Activated naive CD4-positive, alpha-beta T cell treated with anti-CD3 and anti-CD28 coated beads for 36 hours (primary cell): ENCODE measurements around the gene CROCC. TPM values are rescaled to one million over a fixed set of nuclear protein-coding genes. Genes with fewer than 3 reads are reported as not detected.

Experiments used
- CTCF ChIA-PET: fragments of 350-600 bp; sonication (Branson Sonifier 250); formaldehyde crosslinking; loops from one replicate; lab custom pipeline; 2021; ENCODE audit warnings: antibody characterized with exemption; lab: Charles Lee
- DNase-seq: peaks from one replicate; pipeline ENCODE4 v3.0.0-alpha.2; 2020
- H3K27ac Mint-ChIP-seq: one replicate; pipeline ENCODE4 v1.8.0; 2021; ENCODE audit warnings: mild to moderate bottlenecking, mixed read lengths
- H3K27me3 Mint-ChIP-seq: one replicate; pipeline ENCODE4 v1.8.0; 2021; ENCODE audit warnings: low read depth, mixed read lengths
- H3K36me3 Mint-ChIP-seq: one replicate; pipeline ENCODE4 v1.8.0; 2021; ENCODE audit warnings: low read depth, mixed read lengths
- H3K4me1 Mint-ChIP-seq: one replicate; pipeline ENCODE4 v1.8.0; 2021; ENCODE audit warnings: low read depth, mixed read lengths
- H3K4me3 Mint-ChIP-seq: one replicate; pipeline ENCODE4 v1.8.0; 2021; ENCODE audit warnings: mild to moderate bottlenecking, moderate library complexity, mixed read lengths
- H3K9me3 Mint-ChIP-seq: one replicate; pipeline ENCODE4 v1.8.0; 2021; ENCODE audit warnings: mixed read lengths
- intact Hi-C: fragments of 100-400 bp; cut with micrococcal nuclease; formaldehyde crosslinking; loops from one replicate; pipeline ENCODE4 v1.15.1; 2023
- total RNA-seq, 2 experiments: library from RNA; stranded (reverse); gene quantifications; one replicate each; pipeline ENCODE4 v1.2.3, GENCODE V29; 2021

Gene CROCC
- total RNA-seq, 2 experiments from 2014 or later, result 15.5 to 15.7 TPM

DNA sequence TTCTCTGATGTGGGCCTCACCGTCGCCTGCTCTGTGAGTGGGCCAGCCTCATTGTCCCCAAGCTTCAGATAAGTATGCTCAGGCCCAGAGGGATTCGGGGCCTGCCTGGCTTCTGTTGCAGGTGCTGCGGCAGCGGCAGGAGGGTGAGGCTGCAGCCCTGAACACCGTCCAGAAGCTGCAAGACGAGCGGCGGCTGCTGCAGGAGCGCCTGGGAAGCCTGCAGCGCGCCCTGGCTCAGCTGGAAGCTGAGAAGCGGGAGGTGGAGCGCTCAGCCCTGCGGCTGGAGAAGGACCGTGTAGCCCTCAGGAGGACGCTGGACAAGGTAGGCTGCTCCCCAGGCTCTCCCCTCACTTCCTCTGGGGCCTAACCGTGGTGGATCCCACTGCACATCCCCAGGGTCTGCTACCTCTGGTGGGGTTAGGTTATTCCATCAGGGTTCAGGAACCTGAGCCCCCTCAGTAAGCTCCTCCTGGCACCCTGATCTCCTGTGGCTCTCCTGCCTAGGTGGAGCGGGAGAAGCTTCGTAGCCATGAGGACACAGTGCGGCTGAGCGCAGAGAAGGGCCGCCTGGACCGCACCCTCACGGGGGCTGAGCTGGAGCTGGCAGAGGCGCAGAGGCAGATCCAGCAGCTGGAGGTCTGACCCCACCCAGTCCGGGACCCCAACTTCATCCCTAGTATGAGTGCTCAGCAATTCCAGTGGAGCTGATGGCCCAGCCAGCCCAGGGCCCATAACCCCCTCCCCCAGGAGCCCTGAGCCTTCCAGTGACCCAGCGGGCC, 48.6 kb downstream of the CROCC start:
- intact Hi-C loops, result no loop called here
- H3K4me3 Mint-ChIP-seq, result no peak overlapping the region
- peaks cover 1% of the 10 kb centered on the region for H3K36me3 Mint-ChIP-seq
- DNase-seq, result no peak
- CTCF ChIA-PET, result interaction anchor here (0.5 to 1.1 kb wide), 2 partner anchors 10 to 76 kb away, joined by 4 read pairs; no protein-coding TSS in a partner anchor
- H3K27ac Mint-ChIP-seq, result no peak overlapping the region
- no peaks in the 10 kb centered on the region for H3K9me3 Mint-ChIP-seq
- H3K27me3 Mint-ChIP-seq, result no peaks in the 10 kb centered on the region
- no peaks in the 10 kb centered on the region for H3K4me1 Mint-ChIP-seq

DNA sequence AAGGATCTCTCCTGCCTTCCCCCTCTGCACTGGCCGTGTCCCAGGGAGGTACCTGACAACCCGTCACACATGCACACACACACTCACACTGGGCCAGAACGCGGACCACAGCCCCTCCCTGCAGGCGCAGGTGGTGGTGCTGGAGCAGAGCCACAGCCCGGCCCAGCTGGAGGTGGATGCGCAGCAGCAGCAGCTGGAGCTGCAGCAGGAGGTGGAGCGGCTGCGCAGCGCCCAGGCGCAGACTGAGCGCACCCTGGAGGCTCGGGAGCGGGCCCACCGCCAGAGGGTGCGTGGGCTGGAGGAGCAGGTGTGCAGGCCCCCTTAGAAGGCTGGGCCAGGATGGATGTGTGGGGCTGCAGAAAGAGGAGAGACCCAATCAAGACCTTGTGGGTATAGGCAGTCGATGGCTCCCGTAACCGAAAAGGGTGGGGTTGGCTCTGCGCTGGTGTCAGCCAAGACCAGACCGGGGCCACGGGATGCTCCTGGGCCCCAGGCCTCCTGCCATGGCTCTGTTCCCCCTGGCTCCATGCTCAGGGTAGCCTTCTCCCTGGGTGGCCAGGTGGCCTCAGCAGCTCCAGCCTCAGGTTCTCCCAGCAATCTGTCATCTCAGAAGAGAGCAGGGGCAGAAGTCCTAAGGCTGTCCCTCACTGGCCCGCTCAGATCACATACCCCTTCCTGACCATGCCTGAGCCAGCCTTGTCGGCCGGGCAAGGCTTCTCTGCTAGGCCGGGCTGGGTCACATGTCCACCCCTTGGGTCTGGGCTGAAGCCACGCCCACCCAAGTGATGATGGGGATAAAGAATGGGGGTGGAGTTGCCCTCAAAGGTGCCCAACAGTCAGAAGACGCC, 49.8 kb downstream of the CROCC start:
- Mint-ChIP-seq H3K27me3 (no peaks in the 10 kb centered on the region), H3K4me1 (no peaks in the 10 kb centered on the region), H3K9me3 (no peaks in the 10 kb centered on the region), H3K36me3 (peaks cover 1% of the 10 kb centered on the region), H3K4me3 (no peak overlapping the region), H3K27ac (no peak overlapping the region)
- DNase-seq, result no peak
- intact Hi-C loops, result no loop called here
- CTCF ChIA-PET, result interaction anchor here (1.1 kb wide), 1 partner anchor 11 kb away, joined by 4 read pairs; no protein-coding TSS in a partner anchor

DNA sequence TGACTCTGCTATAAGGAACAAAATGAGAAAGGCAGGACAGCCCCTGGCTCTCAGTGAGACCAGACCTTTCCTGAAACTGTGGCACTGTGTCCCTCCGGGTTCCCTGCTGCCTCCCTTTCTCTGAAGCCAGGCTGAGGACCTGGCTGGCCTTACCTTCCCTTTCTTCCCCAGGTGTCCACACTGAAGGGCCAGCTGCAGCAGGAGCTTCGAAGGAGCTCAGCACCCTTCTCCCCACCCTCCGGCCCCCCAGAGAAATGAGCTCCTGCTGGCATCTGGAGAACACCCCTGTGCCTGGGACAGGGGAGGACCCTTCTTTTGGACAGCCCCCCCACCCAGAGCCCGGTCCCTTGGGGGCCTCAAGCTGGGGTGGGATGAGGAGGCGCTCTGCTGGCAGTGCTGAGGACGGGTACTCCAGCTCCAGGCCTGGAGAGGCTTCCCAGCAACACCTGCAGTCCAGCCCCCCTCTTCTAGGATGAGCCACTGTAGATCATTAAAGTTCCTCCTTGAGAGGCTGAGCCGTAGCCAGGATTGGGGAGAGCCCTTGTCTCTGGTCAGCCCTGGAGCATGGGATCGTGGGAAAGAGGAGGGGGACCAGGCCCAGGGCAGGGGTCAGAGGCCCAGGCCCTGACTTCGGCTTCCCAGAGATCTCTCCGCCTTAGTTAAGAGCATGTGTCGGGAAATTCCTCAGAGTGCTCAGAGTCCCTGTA, 50.6 kb downstream of the CROCC start:
- CTCF ChIA-PET, result interaction anchor here (0.7 kb wide), 1 partner anchor 21 kb away, joined by 3 read pairs; no protein-coding TSS in a partner anchor
- intact Hi-C loops, result no loop called here
- Mint-ChIP-seq H3K9me3 (no peaks in the 10 kb centered on the region), H3K4me1 (no peaks in the 10 kb centered on the region), H3K27ac (no peak overlapping the region), H3K27me3 (no peaks in the 10 kb centered on the region), H3K4me3 (no peak overlapping the region), H3K36me3 (no peaks in the 10 kb centered on the region)
- DNase-seq, result no peak

DNA sequence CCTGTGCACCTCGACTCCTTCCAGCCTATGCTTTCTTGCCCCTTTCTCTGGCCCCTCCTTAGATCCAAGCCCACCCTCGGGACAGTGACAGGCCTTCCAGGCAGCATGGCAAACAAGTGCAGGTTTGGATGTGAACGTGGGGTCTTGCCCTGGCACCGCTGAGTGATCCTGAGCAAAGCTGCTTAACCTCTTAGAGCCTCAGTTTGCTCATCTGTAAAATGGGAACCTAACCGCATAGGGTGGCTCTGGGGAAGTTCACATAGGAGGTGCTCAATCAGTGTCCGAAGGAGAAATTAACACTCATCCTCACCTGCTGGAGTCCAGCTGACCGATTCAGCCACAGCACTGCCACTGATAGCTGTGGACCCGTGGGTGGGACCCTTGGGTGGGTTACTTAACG, 51.5 kb downstream of the CROCC start:
- Mint-ChIP-seq H3K9me3 (no peaks in the 10 kb centered on the region), H3K4me3 (no peak overlapping the region), H3K36me3 (no peaks in the 10 kb centered on the region), H3K27ac (no peak overlapping the region), H3K27me3 (no peaks in the 10 kb centered on the region), H3K4me1 (no peaks in the 10 kb centered on the region)
- intact Hi-C loops, result no loop called here
- CTCF ChIA-PET, result interaction anchor here (0.7 kb wide), 1 partner anchor 22 kb away, joined by 3 read pairs; no protein-coding TSS in a partner anchor
- no peak for DNase-seq

DNA sequence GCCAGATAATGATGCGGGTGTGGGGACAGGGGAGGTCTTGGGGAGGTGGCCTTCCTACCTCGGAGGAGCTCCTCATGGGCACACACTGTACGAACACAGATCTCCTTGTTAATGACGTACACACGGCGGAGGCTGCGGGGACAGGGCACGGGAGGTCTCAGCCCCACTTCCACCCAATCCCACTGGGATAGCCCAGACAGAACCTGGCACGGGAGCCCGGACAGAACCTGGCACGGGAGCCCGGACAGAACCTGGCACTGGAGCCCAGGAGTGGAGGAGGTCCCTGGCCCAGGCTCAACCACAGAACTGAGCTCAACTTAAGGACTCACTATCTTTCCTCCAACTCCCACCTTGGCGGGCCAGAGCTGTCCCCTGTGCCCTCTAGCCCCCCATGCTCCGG, 53.5 kb downstream of the CROCC start:
- Mint-ChIP-seq H3K27me3 (peaks cover 6% of the 10 kb centered on the region), H3K36me3 (no peaks in the 10 kb centered on the region), H3K27ac (no peak overlapping the region), H3K4me1 (peaks cover 3% of the 10 kb centered on the region), H3K4me3 (no peak overlapping the region), H3K9me3 (no peaks in the 10 kb centered on the region)
- CTCF ChIA-PET, result no interaction called here
- no peak for DNase-seq
- intact Hi-C loops, result no loop called here

DNA sequence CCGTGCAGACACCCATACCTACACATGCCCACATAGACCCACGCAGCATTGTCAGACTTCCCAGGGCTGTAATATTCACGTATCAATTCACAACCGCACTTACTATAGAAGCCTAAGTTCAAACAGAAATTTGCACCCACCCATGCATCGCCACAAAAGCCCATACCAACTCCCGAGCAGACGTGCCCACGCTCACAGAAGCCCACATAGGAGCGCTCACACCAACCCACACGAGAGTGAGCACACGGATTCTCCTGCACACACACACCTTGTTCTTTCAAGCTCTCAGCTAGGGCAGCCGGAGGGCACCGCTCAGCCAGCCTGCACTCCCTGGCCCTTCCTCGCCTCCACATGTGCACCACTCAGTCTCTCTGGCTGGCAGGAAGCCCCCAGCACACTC, 54.1 kb downstream of the CROCC start:
- no peak overlapping the region for H3K4me3 Mint-ChIP-seq
- DNase-seq, result no peak
- H3K27ac Mint-ChIP-seq, result no peak overlapping the region
- H3K36me3 Mint-ChIP-seq, result no peaks in the 10 kb centered on the region
- H3K4me1 Mint-ChIP-seq, result peaks cover 6% of the 10 kb centered on the region
- intact Hi-C loops, result no loop called here
- CTCF ChIA-PET, result no interaction called here
- no peaks in the 10 kb centered on the region for H3K9me3 Mint-ChIP-seq
- peaks cover 8% of the 10 kb centered on the region for H3K27me3 Mint-ChIP-seq

DNA sequence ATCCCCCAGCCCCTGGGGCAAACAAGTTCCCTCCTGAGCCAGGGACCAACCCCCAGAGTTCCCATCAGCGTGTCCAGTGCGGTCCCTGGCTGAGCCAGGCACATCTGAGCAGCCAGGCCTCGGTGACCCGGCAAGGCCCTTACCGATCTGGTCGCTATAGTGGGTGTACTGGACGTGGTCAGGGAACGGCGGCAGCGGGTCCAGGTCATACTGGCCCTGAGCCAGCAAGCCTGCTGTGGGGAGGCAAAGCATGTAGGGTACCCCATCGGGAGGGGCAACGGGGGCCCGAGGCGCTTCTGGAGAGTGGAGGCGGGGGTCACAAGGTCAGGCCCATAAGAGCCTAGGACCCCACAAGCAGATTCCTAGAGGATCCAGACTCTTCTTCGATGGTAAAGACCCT, 55.2 kb downstream of the CROCC start:
- Mint-ChIP-seq H3K36me3 (no peaks in the 10 kb centered on the region), H3K27me3 (peaks cover 16% of the 10 kb centered on the region), H3K9me3 (no peaks in the 10 kb centered on the region), H3K4me3 (no peak overlapping the region), H3K27ac (no peak overlapping the region), H3K4me1 (peaks cover 11% of the 10 kb centered on the region)
- DNase-seq, result no peak
- intact Hi-C loops, result no loop called here
- CTCF ChIA-PET, result no interaction called here

DNA sequence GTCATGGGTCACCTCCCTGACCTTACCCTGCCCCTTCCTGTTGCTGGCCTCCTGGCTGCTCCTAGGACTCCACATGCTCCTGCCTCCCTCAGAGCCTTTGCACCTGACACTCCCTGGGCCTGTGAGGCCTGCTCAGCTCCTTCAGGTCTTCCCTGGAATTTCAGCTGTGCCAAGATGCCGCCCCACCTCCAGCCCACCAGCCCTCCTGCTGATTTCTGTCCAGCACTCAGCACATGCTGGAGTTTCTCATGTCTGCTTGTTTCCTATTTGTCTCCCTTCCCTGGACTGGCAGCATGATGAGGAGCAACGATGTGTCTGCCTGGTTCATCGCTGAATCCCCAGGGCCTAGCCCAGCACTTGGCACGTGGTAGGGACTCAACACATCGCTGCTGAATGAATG, 55.6 kb downstream of the CROCC start:
- no peak for DNase-seq
- H3K27me3 Mint-ChIP-seq, result peaks cover 16% of the 10 kb centered on the region
- H3K27ac Mint-ChIP-seq, result no peak overlapping the region
- H3K9me3 Mint-ChIP-seq, result no peaks in the 10 kb centered on the region
- H3K4me3 Mint-ChIP-seq, result no peak overlapping the region
- CTCF ChIA-PET, result no interaction called here
- peaks cover 11% of the 10 kb centered on the region for H3K4me1 Mint-ChIP-seq
- intact Hi-C loops, result no loop called here
- no peaks in the 10 kb centered on the region for H3K36me3 Mint-ChIP-seq

DNA sequence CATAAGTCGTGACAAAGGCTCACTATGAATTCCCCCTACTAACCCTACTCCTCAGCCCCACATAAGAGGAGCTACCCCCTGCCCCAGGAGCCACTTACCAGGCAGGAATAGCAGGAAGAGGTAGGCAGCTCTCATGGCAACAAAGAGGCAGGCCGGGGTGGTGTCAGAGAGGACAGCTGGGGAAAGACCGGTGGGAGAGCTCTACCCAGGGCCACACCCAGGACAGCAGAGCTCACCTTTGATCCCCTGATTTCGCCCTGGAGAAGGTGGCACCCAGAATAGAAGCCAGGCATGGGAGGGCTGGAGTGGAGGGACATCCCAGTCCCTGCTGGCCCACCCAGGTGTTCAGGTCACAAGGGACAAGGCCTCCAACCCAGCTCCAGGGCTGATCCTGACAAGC, 56.4 kb downstream of the CROCC start:
- no peaks in the 10 kb centered on the region for H3K36me3 Mint-ChIP-seq
- no peak overlapping the region for H3K4me3 Mint-ChIP-seq
- no peak for DNase-seq
- no peaks in the 10 kb centered on the region for H3K9me3 Mint-ChIP-seq
- H3K27ac Mint-ChIP-seq, result no peak overlapping the region
- CTCF ChIA-PET, result interaction anchor here (0.6 kb wide), 1 partner anchor 278 kb away, joined by 4 read pairs; no protein-coding TSS in a partner anchor
- intact Hi-C loops, result no loop called here
- peaks cover 20% of the 10 kb centered on the region for H3K27me3 Mint-ChIP-seq
- H3K4me1 Mint-ChIP-seq, result peaks cover 11% of the 10 kb centered on the region

DNA sequence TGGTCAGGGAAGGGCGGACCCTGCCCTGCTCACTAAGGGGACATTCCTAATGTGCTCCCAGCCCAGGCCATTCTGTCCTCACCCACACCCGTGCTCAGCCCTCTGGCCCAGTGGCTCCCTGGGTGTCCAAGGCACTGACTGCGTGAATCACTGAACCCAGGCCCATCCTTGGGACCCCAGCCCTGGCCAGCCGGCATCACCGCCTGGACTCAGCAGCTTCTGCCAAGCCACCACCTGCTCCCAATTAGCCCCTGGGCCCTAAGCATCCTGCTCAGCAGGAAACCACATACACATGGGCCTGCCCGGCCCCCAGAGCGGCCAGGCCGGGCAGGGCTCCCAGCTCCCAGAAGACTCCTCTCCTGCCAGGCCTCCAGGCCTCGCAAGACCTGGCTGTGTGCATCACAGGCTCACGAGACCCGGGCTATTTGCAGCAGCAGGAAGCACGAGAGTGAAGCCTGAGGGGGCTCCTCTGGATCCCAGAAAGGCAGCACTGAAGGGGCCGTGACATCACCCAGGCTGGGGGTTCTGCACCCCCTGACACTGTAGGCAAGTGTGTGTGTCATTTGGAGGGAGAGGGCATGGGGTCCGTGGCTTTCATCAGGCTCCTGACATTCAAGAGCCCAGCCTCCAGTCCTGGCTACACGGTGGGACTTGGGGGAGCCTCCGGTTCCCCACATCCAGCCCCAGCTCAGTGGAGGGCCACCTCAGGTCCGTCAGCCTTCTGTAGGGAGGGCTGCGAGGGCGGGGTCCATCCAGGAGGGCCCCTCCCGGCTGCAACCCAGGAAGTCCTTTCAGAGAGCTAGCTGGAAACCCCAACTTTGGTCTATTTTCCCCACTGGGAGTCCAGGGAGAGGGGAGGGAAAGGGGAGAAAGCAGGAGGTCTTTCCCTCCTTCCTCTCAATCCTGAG, 57.1 kb downstream of the CROCC start:
- no peaks in the 10 kb centered on the region for H3K36me3 Mint-ChIP-seq
- H3K4me1 Mint-ChIP-seq, result peaks cover 11% of the 10 kb centered on the region
- peaks cover 24% of the 10 kb centered on the region for H3K27me3 Mint-ChIP-seq
- H3K9me3 Mint-ChIP-seq, result no peaks in the 10 kb centered on the region
- CTCF ChIA-PET, result interaction anchor here (0.6 kb wide), 1 partner anchor 279 kb away, joined by 4 read pairs; no protein-coding TSS in a partner anchor
- no peak for DNase-seq
- no peak overlapping the region for H3K4me3 Mint-ChIP-seq
- H3K27ac Mint-ChIP-seq, result no peak overlapping the region
- intact Hi-C loops, result no loop called here

DNA sequence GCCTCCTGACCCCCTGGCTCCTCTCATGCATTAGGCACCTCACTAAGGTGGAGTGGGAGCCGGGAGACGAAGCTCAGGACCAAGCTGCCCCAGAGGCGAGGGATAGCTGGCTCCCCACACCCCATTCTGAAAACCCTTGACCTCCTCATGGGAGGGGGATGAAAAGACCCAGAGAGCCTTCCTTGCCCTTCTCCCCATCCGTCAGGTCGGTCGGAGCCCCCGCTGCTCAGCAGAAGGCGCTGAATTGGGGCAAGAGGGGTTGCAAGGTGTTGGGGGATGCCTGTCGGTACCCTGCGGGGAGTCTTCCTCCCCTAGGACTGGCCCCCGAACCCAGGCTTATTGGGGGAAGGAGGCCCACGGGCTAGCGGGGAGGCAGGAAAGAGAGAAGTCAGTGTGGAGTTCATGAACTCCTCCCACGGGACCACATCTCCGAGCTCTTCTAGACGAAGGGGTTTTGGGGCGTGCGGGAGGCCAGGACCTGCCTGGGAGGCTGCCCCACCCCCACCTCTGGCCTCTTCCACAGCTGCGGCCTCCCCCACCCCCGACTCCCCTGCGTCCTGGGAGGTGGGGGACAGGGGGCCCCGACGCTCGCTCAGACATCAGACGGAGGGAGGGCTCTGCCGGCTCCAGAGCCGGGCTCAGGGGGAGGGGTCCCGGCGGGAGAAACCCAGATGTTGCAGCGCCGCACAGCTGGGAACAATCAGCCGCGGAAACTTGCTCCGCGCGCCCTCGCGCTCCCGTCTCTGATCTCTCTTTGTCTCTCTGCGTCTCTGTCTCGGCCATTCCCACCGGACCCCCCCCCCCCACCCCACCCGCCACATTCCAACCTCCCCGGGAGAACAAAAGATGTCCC, 58.0 kb downstream of the CROCC start:
- Mint-ChIP-seq H3K4me1 (peaks cover 11% of the 10 kb centered on the region), H3K4me3 (peak overlapping the region; percentile 21), H3K36me3 (no peaks in the 10 kb centered on the region), H3K9me3 (no peaks in the 10 kb centered on the region), H3K27me3 (peaks cover 24% of the 10 kb centered on the region), H3K27ac (no peak overlapping the region)
- CTCF ChIA-PET, result no interaction called here
- DNase-seq, result no peak
- intact Hi-C loops, result no loop called here
